GM12878 (cell line): Measurements from ENCODE around the gene TRMT1. TPM values are rescaled to one million over a fixed set of nuclear protein-coding genes. Genes with fewer than 3 reads are reported as not detected.

Experiments used
- CBFB ChIP-seq: IDR thresholded peaks from 2 replicates; pipeline ENCODE4 v1.6.1; 2016; ENCODE audit warnings: antibody characterized with exemption, low read depth
- EP300 ChIP-seq, 2 experiments: fragments of 150-350 bp in 1 of 2; IDR thresholded peaks; 2 replicates each; pipeline ENCODE4 v1.6.1; 2011 to 2012; ENCODE audit warnings: low read depth in 2 of 2, low read length in 2 of 2, borderline replicate concordance in 1 of 2, improper control_type of control experiment in 1 of 2, inconsistent platforms in 1 of 2; ENCODE audit not compliant: control insufficient read depth in 1 of 2
- HDAC6 ChIP-seq: fragments of 200-600 bp; sonication (generic); IDR thresholded peaks from one replicate; pipeline ENCODE4 v1.8.0; 2017; ENCODE audit warnings: antibody characterized with exemption; ENCODE audit not compliant: unreplicated experiment
- MEF2A ChIP-seq: IDR thresholded peaks from 2 replicates; pipeline ENCODE4 v1.6.1; 2011; ENCODE audit warnings: low read depth, mild to moderate bottlenecking, low read length, moderate library complexity; ENCODE audit not compliant: insufficient read depth
- POU2F2 ChIP-seq: IDR thresholded peaks from 3 replicates; pipeline ENCODE4 v1.6.1; 2011; ENCODE audit warnings: low read depth, mild to moderate bottlenecking, low read length, borderline replicate concordance
- SREBF2 ChIP-seq: IDR thresholded peaks from 2 replicates; pipeline ENCODE4 v1.6.1; 2012; ENCODE audit warnings: mild to moderate bottlenecking, low read length
- TCF12 ChIP-seq: IDR thresholded peaks from 2 replicates; pipeline ENCODE4 v1.6.1; 2011; ENCODE audit warnings: low read depth, mild to moderate bottlenecking, low read length
- USF2 ChIP-seq: IDR thresholded peaks from 2 replicates; pipeline ENCODE4 v1.6.1; 2011; ENCODE audit warnings: low read depth, low read length, improper control_type of control experiment, borderline replicate concordance
- ZSCAN29 ChIP-seq: fragments of 450-650 bp; IDR thresholded peaks from 2 replicates; pipeline ENCODE4 v1.6.1; 2017; ENCODE audit warnings: mild to moderate bottlenecking, moderate library complexity
- polyA plus RNA-seq, 11 experiments: library from polyadenylated mRNA; depleted of rRNA in 4 of 11; unstranded in 6 of 11; stranded (reverse) in 5 of 11; fragments of >200 nt; fragmentation: Nextera tagmentation in 4 of 11; fragmentation: Illumina TruSeq in 1 of 11; extraction: Ambion mirVana in 4 of 11; extraction: Trizol in 1 of 11; gene quantifications; 1 replicate in 1 of 11; 2 replicates in 10 of 11; pipeline versions ENCODE4 v1.2.1 to v1.2.3, GENCODE V29; 2011 to 2016; ENCODE audit warnings: inconsistent platforms in 2 of 11, missing spikeins in 2 of 11, low read depth in 1 of 11
- total RNA-seq, 4 experiments: library from RNA; depleted of rRNA in 3 of 4; stranded (reverse); fragments of >200 nt in 3 of 4; fragmentation: Illumina TruSeq in 1 of 4; extraction: Trizol in 1 of 4; gene quantifications; 2 replicates each; pipeline versions ENCODE4 v1.2.1 to v1.2.3, GENCODE V29; 2013 to 2021
- TF ChIP-seq, protein P1 (sequence below): fragments of 450-650 bp; formaldehyde crosslinking; IDR thresholded peaks from 2 replicates; pipeline ENCODE4 v1.5.0; 2022; ENCODE audit warnings: mild to moderate bottlenecking, missing genetic modification characterization
- TF ChIP-seq, protein P2 (sequence below): fragments of 450-650 bp; IDR thresholded peaks from 2 replicates; pipeline ENCODE4 v1.6.1; 2017; ENCODE audit warnings: low read depth, mild to moderate bottlenecking, moderate library complexity
- TF ChIP-seq, protein P3 (sequence below): IDR thresholded peaks from 2 replicates; pipeline ENCODE4 v1.6.1; 2011; ENCODE audit warnings: low read depth, mild to moderate bottlenecking, low read length, moderate library complexity, borderline replicate concordance; ENCODE audit errors: extremely low read depth
- TF ChIP-seq, protein P4 (sequence below): fragments of 450-650 bp; IDR thresholded peaks from 2 replicates; pipeline ENCODE4 v1.6.1; 2017; ENCODE audit warnings: antibody characterized with exemption, mild to moderate bottlenecking, moderate library complexity
- TF ChIP-seq, protein P5 (sequence below): fragments of 450-650 bp; conservative IDR thresholded peaks from 2 replicates; pipeline ENCODE4 v1.6.1; 2017; ENCODE audit warnings: mild to moderate bottlenecking, moderate library complexity

TRMT1 gene
- total and polyA plus RNA-seq, 10 of the 15 experiments (the other 5 are each of a cell fraction or from before 2014, with no cell fraction given) = 3.4 to 68.8 (median 34.8) TPM

DNA sequence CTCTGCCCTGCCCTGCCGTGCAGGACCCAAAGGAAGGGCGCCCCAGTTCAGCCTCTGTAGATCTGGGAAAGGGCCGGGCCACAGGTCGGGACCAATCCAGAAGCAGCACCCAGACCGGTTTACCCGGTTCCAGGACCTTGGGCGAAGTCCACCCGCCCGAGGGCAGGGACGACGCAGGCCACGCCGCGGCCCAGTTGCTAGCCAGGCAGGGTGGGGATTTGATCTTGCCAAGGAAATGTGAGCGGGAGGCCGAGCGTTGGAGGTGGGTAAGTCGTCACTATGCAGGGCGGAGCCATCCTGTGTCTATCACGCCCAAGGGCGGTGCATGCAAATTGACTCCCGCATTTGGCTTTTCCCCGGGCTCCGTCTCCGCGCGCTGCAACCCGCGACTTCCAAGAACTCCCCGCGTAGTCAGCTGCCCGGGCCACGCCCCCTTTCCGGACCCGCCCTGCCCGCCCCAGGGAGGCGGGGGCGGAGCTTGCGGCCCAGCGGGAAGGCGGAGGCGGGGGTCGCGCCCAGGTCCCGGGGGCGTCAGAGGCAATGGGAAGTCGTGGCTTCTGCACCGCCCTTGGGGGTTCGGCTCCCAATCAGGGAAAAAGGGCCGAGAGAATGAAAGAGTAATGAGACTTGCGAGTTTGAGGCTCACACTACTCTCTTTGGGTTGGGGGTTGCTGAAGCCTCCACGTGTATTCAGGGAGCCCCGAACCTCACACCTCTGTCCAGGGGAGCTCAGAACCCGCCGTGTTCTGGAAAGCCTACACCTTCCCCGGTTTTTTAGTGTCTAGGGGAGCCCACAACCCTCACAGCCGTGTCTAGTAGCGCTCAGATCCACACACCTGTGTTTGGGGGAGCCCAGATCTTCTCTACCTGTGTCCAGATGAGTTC, 46.4 kb upstream of the TRMT1 start (continued):
- TF ChIP-seq MEF2A (no peak), HDAC6 (no peak), USF2 (no peak), TCF12 (0 out of 2 replicates have a peak, but pooled peaks have one; percentile 8), ZSCAN29 (no peak), SREBF2 (no peak), EP300 (IDR thresholded peaks at IDR 0.05; ENCODE audit: borderline replicate concordance in 1 of 2, control insufficient read depth in 1 of 2, low read depth in 2 of 2, low read length in 2 of 2) (no peak), CBFB (no peak), POU2F2 (peak; percentile 83; the same call in 1 of the 3 replicates)
- TF ChIP-seq, protein P1, sequence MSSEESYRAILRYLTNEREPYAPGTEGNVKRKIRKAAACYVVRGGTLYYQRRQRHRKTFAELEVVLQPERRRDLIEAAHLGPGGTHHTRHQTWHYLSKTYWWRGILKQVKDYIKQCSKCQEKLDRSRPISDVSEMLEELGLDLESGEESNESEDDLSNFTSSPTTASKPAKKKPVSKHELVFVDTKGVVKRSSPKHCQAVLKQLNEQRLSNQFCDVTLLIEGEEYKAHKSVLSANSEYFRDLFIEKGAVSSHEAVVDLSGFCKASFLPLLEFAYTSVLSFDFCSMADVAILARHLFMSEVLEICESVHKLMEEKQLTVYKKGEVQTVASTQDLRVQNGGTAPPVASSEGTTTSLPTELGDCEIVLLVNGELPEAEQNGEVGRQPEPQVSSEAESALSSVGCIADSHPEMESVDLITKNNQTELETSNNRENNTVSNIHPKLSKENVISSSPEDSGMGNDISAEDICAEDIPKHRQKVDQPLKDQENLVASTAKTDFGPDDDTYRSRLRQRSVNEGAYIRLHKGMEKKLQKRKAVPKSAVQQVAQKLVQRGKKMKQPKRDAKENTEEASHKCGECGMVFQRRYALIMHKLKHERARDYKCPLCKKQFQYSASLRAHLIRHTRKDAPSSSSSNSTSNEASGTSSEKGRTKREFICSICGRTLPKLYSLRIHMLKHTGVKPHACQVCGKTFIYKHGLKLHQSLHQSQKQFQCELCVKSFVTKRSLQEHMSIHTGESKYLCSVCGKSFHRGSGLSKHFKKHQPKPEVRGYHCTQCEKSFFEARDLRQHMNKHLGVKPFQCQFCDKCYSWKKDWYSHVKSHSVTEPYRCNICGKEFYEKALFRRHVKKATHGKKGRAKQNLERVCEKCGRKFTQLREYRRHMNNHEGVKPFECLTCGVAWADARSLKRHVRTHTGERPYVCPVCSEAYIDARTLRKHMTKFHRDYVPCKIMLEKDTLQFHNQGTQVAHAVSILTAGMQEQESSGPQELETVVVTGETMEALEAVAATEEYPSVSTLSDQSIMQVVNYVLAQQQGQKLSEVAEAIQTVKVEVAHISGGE (CRISPR knock-in tag) = no peak
- TF ChIP-seq, protein P2, sequence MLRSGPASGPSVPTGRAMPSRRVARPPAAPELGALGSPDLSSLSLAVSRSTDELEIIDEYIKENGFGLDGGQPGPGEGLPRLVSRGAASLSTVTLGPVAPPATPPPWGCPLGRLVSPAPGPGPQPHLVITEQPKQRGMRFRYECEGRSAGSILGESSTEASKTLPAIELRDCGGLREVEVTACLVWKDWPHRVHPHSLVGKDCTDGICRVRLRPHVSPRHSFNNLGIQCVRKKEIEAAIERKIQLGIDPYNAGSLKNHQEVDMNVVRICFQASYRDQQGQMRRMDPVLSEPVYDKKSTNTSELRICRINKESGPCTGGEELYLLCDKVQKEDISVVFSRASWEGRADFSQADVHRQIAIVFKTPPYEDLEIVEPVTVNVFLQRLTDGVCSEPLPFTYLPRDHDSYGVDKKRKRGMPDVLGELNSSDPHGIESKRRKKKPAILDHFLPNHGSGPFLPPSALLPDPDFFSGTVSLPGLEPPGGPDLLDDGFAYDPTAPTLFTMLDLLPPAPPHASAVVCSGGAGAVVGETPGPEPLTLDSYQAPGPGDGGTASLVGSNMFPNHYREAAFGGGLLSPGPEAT = 0 out of 2 replicates have a peak, but pooled peaks have one; percentile 10
- TF ChIP-seq, protein P3, sequence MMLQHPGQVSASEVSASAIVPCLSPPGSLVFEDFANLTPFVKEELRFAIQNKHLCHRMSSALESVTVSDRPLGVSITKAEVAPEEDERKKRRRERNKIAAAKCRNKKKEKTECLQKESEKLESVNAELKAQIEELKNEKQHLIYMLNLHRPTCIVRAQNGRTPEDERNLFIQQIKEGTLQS = no peak
- TF ChIP-seq, protein P4, sequence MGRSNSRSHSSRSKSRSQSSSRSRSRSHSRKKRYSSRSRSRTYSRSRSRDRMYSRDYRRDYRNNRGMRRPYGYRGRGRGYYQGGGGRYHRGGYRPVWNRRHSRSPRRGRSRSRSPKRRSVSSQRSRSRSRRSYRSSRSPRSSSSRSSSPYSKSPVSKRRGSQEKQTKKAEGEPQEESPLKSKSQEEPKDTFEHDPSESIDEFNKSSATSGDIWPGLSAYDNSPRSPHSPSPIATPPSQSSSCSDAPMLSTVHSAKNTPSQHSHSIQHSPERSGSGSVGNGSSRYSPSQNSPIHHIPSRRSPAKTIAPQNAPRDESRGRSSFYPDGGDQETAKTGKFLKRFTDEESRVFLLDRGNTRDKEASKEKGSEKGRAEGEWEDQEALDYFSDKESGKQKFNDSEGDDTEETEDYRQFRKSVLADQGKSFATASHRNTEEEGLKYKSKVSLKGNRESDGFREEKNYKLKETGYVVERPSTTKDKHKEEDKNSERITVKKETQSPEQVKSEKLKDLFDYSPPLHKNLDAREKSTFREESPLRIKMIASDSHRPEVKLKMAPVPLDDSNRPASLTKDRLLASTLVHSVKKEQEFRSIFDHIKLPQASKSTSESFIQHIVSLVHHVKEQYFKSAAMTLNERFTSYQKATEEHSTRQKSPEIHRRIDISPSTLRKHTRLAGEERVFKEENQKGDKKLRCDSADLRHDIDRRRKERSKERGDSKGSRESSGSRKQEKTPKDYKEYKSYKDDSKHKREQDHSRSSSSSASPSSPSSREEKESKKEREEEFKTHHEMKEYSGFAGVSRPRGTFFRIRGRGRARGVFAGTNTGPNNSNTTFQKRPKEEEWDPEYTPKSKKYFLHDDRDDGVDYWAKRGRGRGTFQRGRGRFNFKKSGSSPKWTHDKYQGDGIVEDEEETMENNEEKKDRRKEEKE = no peak
- TF ChIP-seq, protein P5, sequence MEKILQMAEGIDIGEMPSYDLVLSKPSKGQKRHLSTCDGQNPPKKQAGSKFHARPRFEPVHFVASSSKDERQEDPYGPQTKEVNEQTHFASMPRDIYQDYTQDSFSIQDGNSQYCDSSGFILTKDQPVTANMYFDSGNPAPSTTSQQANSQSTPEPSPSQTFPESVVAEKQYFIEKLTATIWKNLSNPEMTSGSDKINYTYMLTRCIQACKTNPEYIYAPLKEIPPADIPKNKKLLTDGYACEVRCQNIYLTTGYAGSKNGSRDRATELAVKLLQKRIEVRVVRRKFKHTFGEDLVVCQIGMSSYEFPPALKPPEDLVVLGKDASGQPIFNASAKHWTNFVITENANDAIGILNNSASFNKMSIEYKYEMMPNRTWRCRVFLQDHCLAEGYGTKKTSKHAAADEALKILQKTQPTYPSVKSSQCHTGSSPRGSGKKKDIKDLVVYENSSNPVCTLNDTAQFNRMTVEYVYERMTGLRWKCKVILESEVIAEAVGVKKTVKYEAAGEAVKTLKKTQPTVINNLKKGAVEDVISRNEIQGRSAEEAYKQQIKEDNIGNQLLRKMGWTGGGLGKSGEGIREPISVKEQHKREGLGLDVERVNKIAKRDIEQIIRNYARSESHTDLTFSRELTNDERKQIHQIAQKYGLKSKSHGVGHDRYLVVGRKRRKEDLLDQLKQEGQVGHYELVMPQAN = no peak; the same call in 1 of the 2 replicates
